ENCODE measurements around the gene IL20.

IL20 gene

DNA sequence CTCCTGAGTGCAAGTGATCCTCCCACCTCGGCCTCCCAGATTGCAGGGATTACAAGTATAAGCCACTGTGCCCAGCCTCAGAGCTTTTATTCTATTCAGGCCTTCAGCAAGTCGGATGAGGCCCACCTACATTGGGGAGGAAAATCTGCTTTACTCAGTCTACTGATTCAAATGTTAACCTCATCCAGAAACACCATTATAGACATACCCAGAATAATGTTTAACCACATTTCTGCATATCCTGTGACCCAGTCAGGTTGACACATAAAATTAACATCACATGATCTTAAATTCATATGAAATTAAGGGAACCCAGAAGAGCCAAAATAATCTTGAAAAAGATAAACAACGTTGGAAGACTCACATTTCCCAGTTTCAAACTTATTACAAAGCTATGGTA, 14.9 kb downstream of the IL20 start:
- no peak for DNase-seq (ENCODE audit: low read depth)

DNA sequence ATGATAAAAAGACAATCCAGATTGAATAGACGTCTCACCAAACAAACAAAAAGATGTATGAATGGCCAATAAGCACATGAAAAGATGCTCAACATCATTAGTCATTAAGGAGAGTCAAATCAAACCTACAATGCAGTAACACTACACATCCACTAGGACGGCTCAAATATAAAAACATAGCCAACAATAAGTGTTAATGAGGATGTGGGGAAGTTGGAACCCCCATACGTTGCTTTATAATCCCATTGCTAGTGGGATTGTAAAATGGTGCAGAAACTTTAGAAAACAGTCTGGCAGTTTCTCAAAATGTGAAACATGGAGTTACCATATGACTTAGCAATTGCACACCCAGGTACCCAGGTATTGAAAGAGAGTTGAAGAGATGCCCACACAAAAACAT, 17.1 kb downstream of the IL20 start:
- no peak for DNase-seq (ENCODE audit: low read depth)

- DNase-seq (ENCODE audit: low read depth) = no peak
Observed at GRCh38 chr1:206883160-206883559, 17.7 kb downstream of the IL20 start.

DNA sequence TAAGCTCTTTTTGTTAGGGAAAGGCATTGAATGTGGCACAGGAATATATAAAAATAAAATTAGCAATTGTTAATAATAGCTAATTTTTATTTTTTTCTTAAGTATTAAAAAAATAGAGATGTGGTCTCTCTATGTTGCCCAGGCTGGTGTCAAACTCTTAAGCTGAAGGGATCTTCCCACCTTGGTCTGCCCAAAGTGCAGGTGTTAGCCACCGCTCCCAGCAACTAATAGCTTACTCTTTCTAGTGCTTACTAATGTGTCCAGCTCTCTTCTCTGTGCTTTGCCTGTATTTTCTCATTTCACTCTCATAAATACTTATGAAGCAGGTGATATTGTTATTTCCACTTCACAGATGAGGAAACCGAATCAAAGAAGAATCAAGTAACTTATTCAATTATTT, 18.5 kb downstream of the IL20 start:
- DNase-seq (ENCODE audit: low read depth) = no peak

DNA sequence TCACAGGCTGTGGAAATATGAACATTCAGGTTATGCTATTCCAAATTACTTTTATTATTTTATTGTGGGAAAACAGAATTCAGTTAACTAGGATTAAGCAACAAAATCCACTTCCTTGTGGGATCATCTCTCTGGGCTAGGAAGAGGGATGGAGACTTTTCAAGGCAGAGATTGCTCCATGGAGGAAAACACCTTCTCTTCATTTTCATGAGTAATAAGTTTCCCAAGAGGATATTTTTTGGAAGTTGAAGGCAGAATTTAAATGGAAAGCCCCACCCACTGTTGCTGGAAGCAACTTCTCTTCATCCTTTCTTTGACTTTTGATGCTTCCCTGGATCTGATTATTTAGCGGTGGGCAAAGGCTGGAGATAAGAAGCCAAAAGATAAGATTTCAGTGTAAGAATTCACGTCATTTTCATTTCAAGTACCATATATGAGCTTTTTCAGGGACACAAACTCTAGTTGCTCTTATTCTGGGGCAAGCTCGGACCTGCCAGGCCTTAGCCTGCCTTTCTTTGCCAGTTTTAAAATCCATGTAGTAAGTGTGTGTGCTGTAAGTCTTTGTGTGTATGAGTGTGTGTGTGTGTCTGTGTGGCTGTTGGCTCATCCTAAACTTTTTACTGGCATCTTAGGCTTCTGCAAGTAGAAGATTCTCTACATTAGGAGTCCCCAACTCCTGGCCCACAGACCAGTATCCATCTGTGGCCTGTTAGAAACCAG, 20.1 kb downstream of the IL20 start:
- DNase-seq (ENCODE audit: low read depth) = no peak

DNA sequence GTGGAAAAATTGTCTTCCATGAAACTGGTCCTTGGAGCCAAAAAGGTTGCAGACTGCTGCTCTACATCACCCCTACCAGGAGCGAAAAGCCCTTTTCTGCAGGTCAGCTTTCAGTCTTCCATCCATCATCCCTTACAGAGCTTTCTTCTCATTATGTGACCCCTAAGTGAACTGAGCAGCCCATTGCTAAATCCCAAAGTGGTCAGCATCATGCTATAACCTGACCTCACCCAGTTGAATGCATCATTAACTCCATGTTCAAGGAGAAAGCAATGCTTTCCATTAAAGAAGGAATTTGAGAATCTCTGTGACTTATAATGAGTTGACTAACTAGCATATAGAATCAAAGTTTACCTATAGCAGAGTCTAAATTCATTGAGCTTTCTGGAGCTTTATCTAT, 21.4 kb downstream of the IL20 start:
- peak; percentile 25 for DNase-seq (ENCODE audit: low read depth)

- peak; percentile 74 for DNase-seq (ENCODE audit: low read depth)
Observed at GRCh38 chr1:206887701-206888100, 22.3 kb downstream of the IL20 start.

- peak; percentile 83 for DNase-seq (ENCODE audit: low read depth)
Observed at GRCh38 chr1:206890125-206891060, 25.0 kb downstream of the IL20 start.

DNA sequence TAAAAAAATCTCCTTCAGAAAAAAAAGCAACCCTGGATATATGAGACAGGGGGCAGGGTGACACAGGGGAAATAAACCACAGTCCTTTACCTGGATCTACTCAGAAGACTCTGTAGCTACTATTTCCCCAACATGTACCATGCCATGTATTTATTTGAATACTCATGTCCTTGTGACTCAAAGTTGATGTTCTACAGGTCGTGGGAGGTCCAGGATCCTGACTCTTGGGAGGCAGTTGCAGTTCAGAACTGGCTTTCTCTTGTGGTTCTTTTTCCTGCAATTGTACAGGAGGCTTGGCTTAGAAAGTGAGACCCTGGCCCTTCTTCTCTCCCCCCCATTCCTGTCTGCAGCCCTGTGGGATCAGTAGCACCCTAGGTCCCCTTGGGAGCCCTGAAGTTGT, 26.0 kb downstream of the IL20 start:
- peak; percentile 45 for DNase-seq (ENCODE audit: low read depth)

DNA sequence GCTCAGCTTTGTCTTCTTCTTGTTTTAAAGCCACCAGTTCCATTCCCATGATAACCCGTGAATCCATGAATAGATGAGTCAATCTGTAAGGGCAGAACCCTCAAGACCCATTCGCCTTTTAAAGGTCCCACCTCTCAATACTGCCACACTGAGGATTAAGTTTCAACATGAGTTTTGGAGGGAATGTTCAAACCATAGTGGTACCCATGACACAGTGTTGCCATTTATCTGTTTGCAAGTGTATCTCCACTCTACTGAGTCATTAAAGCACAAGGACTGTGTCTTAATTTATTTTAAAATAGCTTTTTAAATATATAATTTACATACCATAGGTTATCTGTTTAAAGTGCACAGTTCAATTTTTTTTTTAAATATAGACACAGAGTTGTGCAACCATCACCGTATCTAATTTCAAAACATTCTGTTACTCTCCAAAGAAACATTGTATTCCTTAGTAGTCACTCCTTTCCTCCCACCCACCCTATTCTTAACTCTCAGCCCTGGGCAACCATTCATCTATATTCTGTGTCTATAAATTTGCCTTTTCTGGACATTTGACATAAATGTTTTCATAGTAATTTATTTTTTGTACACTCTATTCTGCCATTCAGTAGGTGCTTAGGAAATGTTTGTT, 27.0 kb downstream of the IL20 start:
- peak; percentile 79 for DNase-seq (ENCODE audit: low read depth)

- no peak for DNase-seq (ENCODE audit: low read depth)
Observed at GRCh38 chr1:206893380-206893779, 28.0 kb downstream of the IL20 start.

DNA sequence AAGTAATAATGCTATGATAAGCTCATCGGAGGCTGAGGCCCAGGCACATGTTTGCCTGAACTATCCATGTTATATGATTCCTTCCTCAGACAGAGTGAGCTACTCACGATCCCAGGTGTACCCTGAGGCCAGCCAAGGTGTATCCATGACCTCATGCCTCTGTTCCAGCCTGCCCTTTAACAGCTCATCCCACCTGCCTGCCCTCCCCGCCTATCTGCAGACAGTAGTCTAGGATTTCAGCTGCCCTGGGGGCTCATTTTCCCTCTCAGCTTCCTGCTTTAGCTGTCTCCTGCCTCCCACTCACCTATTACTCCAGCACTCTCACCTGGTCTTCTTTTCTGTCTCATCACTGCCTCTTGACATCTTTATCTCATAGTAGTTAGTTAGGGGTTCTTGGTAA, 29.9 kb downstream of the IL20 start:
- DNase-seq (ENCODE audit: low read depth) = no peak

- peak; percentile 22 for DNase-seq (ENCODE audit: low read depth)
Observed at GRCh38 chr1:206895837-206896242, 30.4 kb downstream of the IL20 start.

DNA sequence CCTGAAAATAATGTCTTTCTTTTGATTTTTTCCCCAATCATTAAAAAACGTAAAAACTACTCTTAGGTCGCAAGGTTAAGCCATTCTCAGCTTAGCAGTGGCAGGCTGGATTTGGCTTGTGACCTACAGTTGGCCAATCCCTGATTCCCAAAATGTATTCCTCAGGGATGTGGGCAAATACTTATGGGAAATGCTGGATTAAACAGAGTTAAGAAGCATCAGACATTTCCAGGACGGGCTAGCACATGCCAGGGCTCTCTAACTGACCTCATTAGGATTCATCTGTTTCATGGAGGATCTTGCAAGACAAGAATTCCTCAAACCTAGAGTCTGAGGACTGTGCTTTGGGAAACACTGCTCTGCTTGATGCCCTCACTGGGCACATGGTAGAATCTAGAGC, 30.8 kb downstream of the IL20 start:
- DNase-seq (ENCODE audit: low read depth) = no peak

GRCh38 chr1:206897175-206897574, 31.8 kb downstream of the IL20 start, which contains the start of gene IL24:
TSS of gene IL24 (plus strand) at chr1:206897443. CDS start at chr1:206897833, 390 bp downstream.
- DNase-seq (ENCODE audit: low read depth) = no peak

- DNase-seq (ENCODE audit: low read depth) = peak; percentile 69
Observed at GRCh38 chr1:206898089-206898914, 32.9 kb downstream of the IL20 start.

DNA sequence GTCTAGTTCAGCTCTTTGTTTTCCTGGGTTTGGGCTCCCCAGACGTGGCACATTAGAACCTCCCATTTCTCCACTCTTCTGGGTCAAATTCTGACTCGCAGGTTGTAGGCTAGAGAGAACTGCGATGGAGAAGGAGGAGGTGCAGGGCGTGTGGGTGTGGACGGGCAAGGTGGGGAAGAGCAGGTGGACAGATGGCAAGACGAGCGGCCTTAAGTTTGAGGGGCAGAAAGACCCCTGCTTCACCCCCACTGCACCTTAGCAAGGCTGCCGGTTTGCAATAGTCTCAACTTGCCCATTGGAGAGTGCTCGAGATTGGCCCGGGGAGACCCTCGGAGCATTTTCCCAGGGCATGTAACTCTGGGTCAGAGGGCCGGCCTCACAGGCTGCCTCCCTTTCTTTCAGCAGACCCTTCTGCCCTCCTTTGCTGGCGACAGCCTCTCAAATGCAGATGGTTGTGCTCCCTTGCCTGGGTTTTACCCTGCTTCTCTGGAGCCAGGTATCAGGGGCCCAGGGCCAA, 33.5 kb downstream of the IL20 start:
- no peak for DNase-seq (ENCODE audit: low read depth)

- no peak for DNase-seq (ENCODE audit: low read depth)
Observed at GRCh38 chr1:206899717-206900116, 34.3 kb downstream of the IL20 start.

DNA sequence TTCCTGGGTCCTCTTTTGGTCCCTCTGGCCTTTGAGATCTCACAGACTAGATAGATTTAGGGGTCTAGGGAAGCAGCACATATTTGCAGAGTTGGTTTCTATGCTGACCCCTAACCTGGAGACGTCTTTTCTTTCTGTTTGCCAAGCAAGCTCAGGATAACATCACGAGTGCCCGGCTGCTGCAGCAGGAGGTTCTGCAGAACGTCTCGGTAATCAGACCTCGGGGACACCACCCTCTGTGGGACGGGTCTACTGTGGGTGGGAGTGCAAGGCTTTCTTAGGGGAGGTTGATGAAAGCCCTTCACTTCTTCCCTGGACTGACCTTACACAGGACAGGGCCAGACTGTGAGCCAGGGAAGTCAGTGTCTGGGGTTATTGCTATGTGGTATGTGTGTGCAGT, 34.7 kb downstream of the IL20 start:
- no peak for DNase-seq (ENCODE audit: low read depth)

- DNase-seq (ENCODE audit: low read depth) = no peak
Observed at GRCh38 chr1:206901944-206902343, 36.5 kb downstream of the IL20 start.

- no peak for DNase-seq (ENCODE audit: low read depth)
Observed at GRCh38 chr1:206902702-206903101, 37.3 kb downstream of the IL20 start.

- DNase-seq (ENCODE audit: low read depth) = peak; percentile 41
Observed at GRCh38 chr1:206903687-206904086, 38.3 kb downstream of the IL20 start.

Data from iris pigment epithelial cell (primary cell).